ENCODE measurements around the gene STPG1.

Gene STPG1

GRCh38 chr1:24379733-24380315 is 33.8 kb downstream of the STPG1 start:
- Histone ChIP-seq H3K36me3 (ENCODE audit: control insufficient read depth in 5 of 5, insufficient read depth in 5 of 5, low read length in 5 of 5) (peaks cover 7 to 47% (median 37%) of the 10 kb centered on the region in 5 donors), H3K9me3 (ENCODE audit: control insufficient read depth in 5 of 5, low read length in 5 of 5) (no peaks in the 10 kb centered on the region), H3K27ac (ENCODE audit: low read depth, low read length) (no peak overlapping the region)

GRCh38 chr1:24374891-24375786 is 38.4 kb downstream of the STPG1 start:
- H3K9me3 ChIP-seq (ENCODE audit: control insufficient read depth in 5 of 5, low read length in 5 of 5) = no peaks in the 10 kb centered on the region
- peak overlapping the region in 1 of 5 donors; percentile 6 for H3K9ac ChIP-seq (ENCODE audit: low read length in 5 of 5)
- H3K4me3 ChIP-seq (ENCODE audit: low read depth in 1 of 5, low read length in 5 of 5) = no peak overlapping the region
- peaks cover 7 to 45% (median 29%) of the 10 kb centered on the region in 5 donors for H3K36me3 ChIP-seq (ENCODE audit: control insufficient read depth in 5 of 5, insufficient read depth in 5 of 5, low read length in 5 of 5)
- no peak overlapping the region for H3K27ac ChIP-seq (ENCODE audit: low read depth, low read length)
- H3K4me1 ChIP-seq (ENCODE audit: control insufficient read depth in 5 of 5, insufficient read depth in 5 of 5, low read length in 5 of 5) = no peaks in the 10 kb centered on the region
- no peaks in the 10 kb centered on the region for H3K27me3 ChIP-seq (ENCODE audit: control insufficient read depth in 5 of 5, insufficient read depth in 4 of 5, low read length in 5 of 5)

More at GRCh38 chr1:24379733-24380315, 33.8 kb downstream of the STPG1 start:
- Histone ChIP-seq H3K9ac (ENCODE audit: low read length in 5 of 5) (no peak overlapping the region), H3K4me1 (ENCODE audit: control insufficient read depth in 5 of 5, insufficient read depth in 5 of 5, low read length in 5 of 5) (peaks cover 0 to 3% (median 0%) of the 10 kb centered on the region in 5 donors), H3K27me3 (ENCODE audit: control insufficient read depth in 5 of 5, insufficient read depth in 4 of 5, low read length in 5 of 5) (no peaks in the 10 kb centered on the region), H3K4me3 (ENCODE audit: low read depth in 1 of 5, low read length in 5 of 5) (no peak overlapping the region)

GRCh38 chr1:24373710-24374109 is 39.9 kb downstream of the STPG1 start:
- Histone ChIP-seq H3K4me1 (ENCODE audit: control insufficient read depth in 5 of 5, insufficient read depth in 5 of 5, low read length in 5 of 5) (peaks cover 0 to 7% (median 4%) of the 10 kb centered on the region in 5 donors), H3K27ac (ENCODE audit: low read depth, low read length) (no peak overlapping the region), H3K9me3 (ENCODE audit: control insufficient read depth in 5 of 5, low read length in 5 of 5) (no peaks in the 10 kb centered on the region), H3K27me3 (ENCODE audit: control insufficient read depth in 5 of 5, insufficient read depth in 4 of 5, low read length in 5 of 5) (no peaks in the 10 kb centered on the region), H3K36me3 (ENCODE audit: control insufficient read depth in 5 of 5, insufficient read depth in 5 of 5, low read length in 5 of 5) (peaks cover 2 to 32% (median 18%) of the 10 kb centered on the region in 5 donors), H3K9ac (ENCODE audit: low read length in 5 of 5) (no peak overlapping the region), H3K4me3 (ENCODE audit: low read depth in 1 of 5, low read length in 5 of 5) (no peak overlapping the region)

- Histone ChIP-seq H3K36me3 (ENCODE audit: control insufficient read depth in 5 of 5, insufficient read depth in 5 of 5, low read length in 5 of 5) (peaks cover 0 to 31% (median 18%) of the 10 kb centered on the region in 5 donors), H3K27me3 (ENCODE audit: control insufficient read depth in 5 of 5, insufficient read depth in 4 of 5, low read length in 5 of 5) (no peaks in the 10 kb centered on the region), H3K9ac (ENCODE audit: low read length in 5 of 5) (no peak overlapping the region), H3K4me3 (ENCODE audit: low read depth in 1 of 5, low read length in 5 of 5) (no peak overlapping the region), H3K4me1 (ENCODE audit: control insufficient read depth in 5 of 5, insufficient read depth in 5 of 5, low read length in 5 of 5) (peaks cover 0 to 8% (median 4%) of the 10 kb centered on the region in 5 donors), H3K9me3 (ENCODE audit: control insufficient read depth in 5 of 5, low read length in 5 of 5) (no peaks in the 10 kb centered on the region), H3K27ac (ENCODE audit: low read depth, low read length) (no peak overlapping the region)
Observed at GRCh38 chr1:24373044-24373443, 40.5 kb downstream of the STPG1 start.

- H3K27me3 ChIP-seq (ENCODE audit: control insufficient read depth in 5 of 5, insufficient read depth in 4 of 5, low read length in 5 of 5) = no peaks in the 10 kb centered on the region
- H3K9ac ChIP-seq (ENCODE audit: low read length in 5 of 5) = no peak overlapping the region
- H3K4me3 ChIP-seq (ENCODE audit: low read depth in 1 of 5, low read length in 5 of 5) = no peak overlapping the region
- peaks cover 2 to 8% (median 4%) of the 10 kb centered on the region in 5 donors for H3K4me1 ChIP-seq (ENCODE audit: control insufficient read depth in 5 of 5, insufficient read depth in 5 of 5, low read length in 5 of 5)
- peaks cover 0 to 23% (median 16%) of the 10 kb centered on the region in 5 donors for H3K36me3 ChIP-seq (ENCODE audit: control insufficient read depth in 5 of 5, insufficient read depth in 5 of 5, low read length in 5 of 5)
- H3K9me3 ChIP-seq (ENCODE audit: control insufficient read depth in 5 of 5, low read length in 5 of 5) = no peaks in the 10 kb centered on the region
- H3K27ac ChIP-seq (ENCODE audit: low read depth, low read length) = no peak overlapping the region
Observed at GRCh38 chr1:24369801-24370200, 43.8 kb downstream of the STPG1 start.

GRCh38 chr1:24369199-24369598 is 44.4 kb downstream of the STPG1 start:
- H3K9ac ChIP-seq (ENCODE audit: low read length in 5 of 5) = no peak overlapping the region
- H3K27me3 ChIP-seq (ENCODE audit: control insufficient read depth in 5 of 5, insufficient read depth in 4 of 5, low read length in 5 of 5) = no peaks in the 10 kb centered on the region
- H3K27ac ChIP-seq (ENCODE audit: low read depth, low read length) = no peak overlapping the region
- peaks cover 2 to 8% (median 4%) of the 10 kb centered on the region in 5 donors for H3K4me1 ChIP-seq (ENCODE audit: control insufficient read depth in 5 of 5, insufficient read depth in 5 of 5, low read length in 5 of 5)
- no peaks in the 10 kb centered on the region for H3K9me3 ChIP-seq (ENCODE audit: control insufficient read depth in 5 of 5, low read length in 5 of 5)
- no peak overlapping the region for H3K4me3 ChIP-seq (ENCODE audit: low read depth in 1 of 5, low read length in 5 of 5)
- peaks cover 0 to 23% (median 16%) of the 10 kb centered on the region in 5 donors for H3K36me3 ChIP-seq (ENCODE audit: control insufficient read depth in 5 of 5, insufficient read depth in 5 of 5, low read length in 5 of 5)

GRCh38 chr1:24366707-24367106 is 46.9 kb downstream of the STPG1 start:
- Histone ChIP-seq H3K36me3 (ENCODE audit: control insufficient read depth in 5 of 5, insufficient read depth in 5 of 5, low read length in 5 of 5) (peaks cover 0 to 24% (median 8%) of the 10 kb centered on the region in 5 donors), H3K27ac (ENCODE audit: low read depth, low read length) (no peak overlapping the region), H3K4me1 (ENCODE audit: control insufficient read depth in 5 of 5, insufficient read depth in 5 of 5, low read length in 5 of 5) (peaks cover 2 to 8% (median 4%) of the 10 kb centered on the region in 5 donors), H3K9ac (ENCODE audit: low read length in 5 of 5) (no peak overlapping the region), H3K4me3 (ENCODE audit: low read depth in 1 of 5, low read length in 5 of 5) (no peak overlapping the region), H3K9me3 (ENCODE audit: control insufficient read depth in 5 of 5, low read length in 5 of 5) (no peaks in the 10 kb centered on the region), H3K27me3 (ENCODE audit: control insufficient read depth in 5 of 5, insufficient read depth in 4 of 5, low read length in 5 of 5) (no peaks in the 10 kb centered on the region)

GRCh38 chr1:24364975-24365678 is 48.5 kb downstream of the STPG1 start:
- Histone ChIP-seq H3K9me3 (ENCODE audit: control insufficient read depth in 5 of 5, low read length in 5 of 5) (no peaks in the 10 kb centered on the region), H3K4me3 (ENCODE audit: low read depth in 1 of 5, low read length in 5 of 5) (no peak overlapping the region), H3K27ac (ENCODE audit: low read depth, low read length) (no peak overlapping the region), H3K36me3 (ENCODE audit: control insufficient read depth in 5 of 5, insufficient read depth in 5 of 5, low read length in 5 of 5) (peaks cover 0 to 24% (median 6%) of the 10 kb centered on the region in 5 donors), H3K27me3 (ENCODE audit: control insufficient read depth in 5 of 5, insufficient read depth in 4 of 5, low read length in 5 of 5) (no peaks in the 10 kb centered on the region), H3K4me1 (ENCODE audit: control insufficient read depth in 5 of 5, insufficient read depth in 5 of 5, low read length in 5 of 5) (peaks cover 2 to 8% (median 4%) of the 10 kb centered on the region in 5 donors), H3K9ac (ENCODE audit: low read length in 5 of 5) (no peak overlapping the region)

GRCh38 chr1:24364605-24364974 is 49.0 kb downstream of the STPG1 start:
- no peak overlapping the region for H3K4me3 ChIP-seq (ENCODE audit: low read depth in 1 of 5, low read length in 5 of 5)
- no peaks in the 10 kb centered on the region for H3K9me3 ChIP-seq (ENCODE audit: control insufficient read depth in 5 of 5, low read length in 5 of 5)
- no peaks in the 10 kb centered on the region for H3K27me3 ChIP-seq (ENCODE audit: control insufficient read depth in 5 of 5, insufficient read depth in 4 of 5, low read length in 5 of 5)
- no peak overlapping the region for H3K9ac ChIP-seq (ENCODE audit: low read length in 5 of 5)
- peaks cover 0 to 27% (median 7%) of the 10 kb centered on the region in 5 donors for H3K36me3 ChIP-seq (ENCODE audit: control insufficient read depth in 5 of 5, insufficient read depth in 5 of 5, low read length in 5 of 5)
- no peak overlapping the region for H3K27ac ChIP-seq (ENCODE audit: low read depth, low read length)
- peaks cover 0 to 7% (median 4%) of the 10 kb centered on the region in 5 donors for H3K4me1 ChIP-seq (ENCODE audit: control insufficient read depth in 5 of 5, insufficient read depth in 5 of 5, low read length in 5 of 5)
